Epithelial cell of proximal tubule (primary cell): ENCODE data around the gene KRT31. TPM values are rescaled to one million over a fixed set of nuclear protein-coding genes. Genes with fewer than 3 reads are reported as not detected.
"Not testable (repeated sequence)": the region's sequence is repeated elsewhere in the genome, so short reads cannot be mapped to it uniquely, and the experiment has no call there.

Experiments used
- DNase-seq: peaks from one replicate; pipeline ENCODE4 v3.0.0-alpha.2; 2011; ENCODE audit warnings: low read depth
- H3K4me3 ChIP-seq: 2 replicates; pipeline ENCODE4 v1.5.1; 2011; ENCODE audit warnings: low read depth, mild to moderate bottlenecking, low read length
- total RNA-seq: library from RNA; depleted of rRNA; stranded (reverse); fragments of >200 nt; gene quantifications from 2 replicates; pipeline ENCODE4 v1.2.3, GENCODE V29; 2015
- TF ChIP-seq, protein P1 (sequence below): conservative IDR thresholded peaks from 2 replicates; pipeline ENCODE4 v1.5.1; 2012; ENCODE audit warnings: low read depth, mild to moderate bottlenecking, low read length

Gene KRT31
- total RNA-seq, 1 donor from 2014 or later = not detected

DNA sequence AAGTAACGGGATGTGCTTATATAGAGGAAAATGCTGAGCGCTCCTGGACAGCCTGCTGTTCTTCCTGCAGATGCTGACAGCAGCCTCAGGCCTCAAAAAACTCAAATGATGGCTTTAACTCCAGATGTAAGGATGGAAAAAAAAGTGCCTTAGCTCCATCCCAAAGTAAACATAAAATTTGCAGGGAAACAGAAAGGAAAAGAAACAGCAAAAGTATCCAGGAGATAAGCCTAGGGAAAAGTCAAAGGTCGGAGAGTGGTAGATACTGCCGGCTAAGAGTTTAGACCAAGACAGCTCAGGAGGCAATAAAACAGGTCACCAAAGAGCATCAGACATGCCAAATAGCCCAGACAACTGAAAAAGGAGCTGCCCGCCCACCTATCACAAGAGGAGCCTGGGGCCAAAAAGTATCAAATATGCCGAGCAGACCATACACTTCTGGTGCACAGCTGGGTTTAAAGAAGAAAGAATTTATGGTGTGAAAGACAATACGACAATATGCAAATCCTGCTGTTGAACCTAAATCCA is 6.9 kb downstream of the KRT31 start:
- no peak for DNase-seq
- TF ChIP-seq, protein P1, sequence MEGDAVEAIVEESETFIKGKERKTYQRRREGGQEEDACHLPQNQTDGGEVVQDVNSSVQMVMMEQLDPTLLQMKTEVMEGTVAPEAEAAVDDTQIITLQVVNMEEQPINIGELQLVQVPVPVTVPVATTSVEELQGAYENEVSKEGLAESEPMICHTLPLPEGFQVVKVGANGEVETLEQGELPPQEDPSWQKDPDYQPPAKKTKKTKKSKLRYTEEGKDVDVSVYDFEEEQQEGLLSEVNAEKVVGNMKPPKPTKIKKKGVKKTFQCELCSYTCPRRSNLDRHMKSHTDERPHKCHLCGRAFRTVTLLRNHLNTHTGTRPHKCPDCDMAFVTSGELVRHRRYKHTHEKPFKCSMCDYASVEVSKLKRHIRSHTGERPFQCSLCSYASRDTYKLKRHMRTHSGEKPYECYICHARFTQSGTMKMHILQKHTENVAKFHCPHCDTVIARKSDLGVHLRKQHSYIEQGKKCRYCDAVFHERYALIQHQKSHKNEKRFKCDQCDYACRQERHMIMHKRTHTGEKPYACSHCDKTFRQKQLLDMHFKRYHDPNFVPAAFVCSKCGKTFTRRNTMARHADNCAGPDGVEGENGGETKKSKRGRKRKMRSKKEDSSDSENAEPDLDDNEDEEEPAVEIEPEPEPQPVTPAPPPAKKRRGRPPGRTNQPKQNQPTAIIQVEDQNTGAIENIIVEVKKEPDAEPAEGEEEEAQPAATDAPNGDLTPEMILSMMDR = no peak

DNA sequence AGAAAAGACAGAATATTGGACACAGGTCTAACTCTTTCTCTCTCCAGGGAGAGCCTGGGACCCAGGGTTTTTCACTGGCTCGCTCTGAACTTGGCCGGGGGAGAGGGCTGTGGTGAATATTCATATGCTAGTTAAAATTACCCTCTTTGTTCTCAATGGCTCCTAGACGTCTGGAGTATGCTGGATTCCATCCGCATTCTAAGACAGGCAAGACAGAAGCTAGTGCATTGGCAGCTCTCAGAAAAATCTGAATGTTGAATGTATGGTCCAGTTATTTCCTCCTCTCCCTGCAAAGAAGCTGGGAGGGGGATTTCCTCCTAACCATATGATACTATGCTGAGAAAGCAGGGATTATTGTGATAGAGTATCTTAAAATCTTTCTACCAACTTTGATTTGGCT is 9.7 kb downstream of the KRT31 start:
- TF ChIP-seq, protein P1 = no peak
- no peak for DNase-seq
- no peak overlapping the region for H3K4me3 ChIP-seq

More for the DNA sequence above, 6.9 kb downstream of the KRT31 start:
- H3K4me3 ChIP-seq = no peak overlapping the region

DNA sequence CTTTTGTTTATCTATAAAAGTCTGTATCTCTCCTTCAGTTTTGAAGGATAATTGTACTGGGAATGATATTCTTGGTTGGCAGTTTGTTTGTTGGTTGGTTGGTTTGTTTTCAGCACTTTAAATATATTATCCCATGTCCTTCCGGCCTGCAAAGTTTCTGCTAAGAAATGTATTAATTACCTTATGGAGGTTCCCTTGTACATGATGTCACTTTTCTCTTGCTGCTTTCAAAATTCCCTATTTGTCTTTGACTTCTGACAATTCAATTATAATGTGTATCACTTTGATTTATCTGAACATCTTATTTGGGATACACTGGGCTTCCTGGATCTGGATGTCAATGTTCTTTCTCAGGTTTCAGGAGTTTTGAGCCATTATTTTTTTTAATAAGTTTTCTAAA is 11.2 kb downstream of the KRT31 start:
- H3K4me3 ChIP-seq = no peak overlapping the region
- DNase-seq = no peak
- TF ChIP-seq, protein P1 = no peak

DNA sequence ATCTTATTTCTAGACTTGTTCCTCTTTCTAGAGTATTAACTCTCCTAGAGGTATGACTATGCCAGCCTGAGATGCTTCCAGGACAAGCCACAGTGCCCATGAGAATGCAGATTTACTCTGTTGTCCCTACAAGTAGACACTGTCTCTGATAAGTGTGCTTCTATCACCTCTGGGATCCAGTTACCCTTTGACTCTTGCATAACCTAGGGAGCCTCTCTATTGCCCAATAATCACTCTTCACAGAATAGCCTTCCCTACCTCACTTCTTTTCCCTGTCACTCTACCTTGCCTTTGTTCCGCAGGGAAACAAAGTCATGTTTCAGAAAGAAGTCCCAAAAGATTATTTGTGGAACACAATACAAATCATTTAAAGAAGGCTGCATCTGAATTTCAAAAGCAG is 13.7 kb downstream of the KRT31 start:
- no peak for DNase-seq
- TF ChIP-seq, protein P1 = no peak
- no peak overlapping the region for H3K4me3 ChIP-seq

DNA sequence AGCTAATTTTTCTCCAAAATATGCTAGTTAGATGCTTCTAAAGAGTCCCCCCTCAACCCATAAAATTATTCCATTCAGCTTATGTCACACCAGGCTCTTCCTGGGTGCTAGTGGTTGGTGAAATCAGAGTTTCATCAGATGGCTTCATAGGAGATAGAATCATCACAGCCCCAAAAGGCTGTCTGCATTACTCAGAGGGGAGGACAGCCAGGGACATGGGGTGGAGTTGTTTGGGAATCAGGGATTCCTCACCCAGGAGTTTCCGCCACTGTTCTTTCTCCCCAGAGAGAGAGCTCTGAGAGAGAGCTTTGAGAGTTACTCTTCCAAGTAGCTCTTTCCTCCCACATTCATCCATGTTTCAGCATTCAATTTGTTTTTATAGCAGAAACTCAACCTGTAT is 15.0 kb downstream of the KRT31 start:
- no peak overlapping the region for H3K4me3 ChIP-seq
- TF ChIP-seq, protein P1 = no peak
- DNase-seq = no peak

DNA sequence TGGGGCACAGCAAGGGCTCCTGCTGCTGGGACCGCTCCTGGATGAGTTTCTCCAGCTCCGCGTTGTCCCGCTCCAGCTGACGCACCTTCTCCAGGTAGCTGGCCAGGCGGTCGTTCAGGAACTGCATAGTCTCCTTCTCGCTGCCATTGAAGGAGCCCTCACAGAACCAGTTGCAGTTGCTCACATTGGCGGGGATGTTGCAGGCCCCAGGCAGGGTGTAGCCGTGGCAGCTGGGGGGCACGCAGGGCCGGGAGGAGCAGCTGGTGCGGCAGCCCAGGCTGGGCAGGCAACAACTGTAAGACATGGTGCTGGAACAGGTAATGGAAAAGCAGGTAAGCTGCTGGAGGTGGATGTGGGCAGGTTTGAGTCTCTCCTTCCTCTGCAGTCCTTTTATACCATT is 15.5 kb downstream of the KRT31 start, which contains the start of gene KRT34:
Gene KRT34, minus strand, starts transcription at position 364 of the 400 bp plus-strand sequence. Its CDS starts 60 bp downstream, at position 304.
- not testable (repeated sequence) for H3K4me3 ChIP-seq, DNase-seq

DNA sequence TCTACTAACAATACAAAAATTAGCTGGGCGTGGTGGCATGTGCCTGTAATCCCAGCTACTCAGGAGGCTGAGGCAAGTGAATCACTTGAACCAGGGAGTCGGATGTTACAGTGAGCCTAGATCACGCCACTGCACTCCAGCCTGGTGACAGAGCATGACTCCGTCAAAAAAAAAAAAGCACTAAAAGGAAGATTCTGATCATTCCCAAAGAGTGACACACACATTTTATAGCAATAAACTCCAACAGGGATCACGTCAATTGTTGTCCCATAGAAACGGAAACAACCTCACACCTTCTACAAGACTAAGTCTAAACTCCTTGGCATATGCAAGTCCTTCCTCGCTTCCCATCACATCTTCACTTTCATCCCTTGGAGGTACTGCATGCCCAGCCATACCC is 17.3 kb downstream of the KRT31 start:
- peak; percentile 76 for DNase-seq
- not testable (repeated sequence) for H3K4me3 ChIP-seq

DNA sequence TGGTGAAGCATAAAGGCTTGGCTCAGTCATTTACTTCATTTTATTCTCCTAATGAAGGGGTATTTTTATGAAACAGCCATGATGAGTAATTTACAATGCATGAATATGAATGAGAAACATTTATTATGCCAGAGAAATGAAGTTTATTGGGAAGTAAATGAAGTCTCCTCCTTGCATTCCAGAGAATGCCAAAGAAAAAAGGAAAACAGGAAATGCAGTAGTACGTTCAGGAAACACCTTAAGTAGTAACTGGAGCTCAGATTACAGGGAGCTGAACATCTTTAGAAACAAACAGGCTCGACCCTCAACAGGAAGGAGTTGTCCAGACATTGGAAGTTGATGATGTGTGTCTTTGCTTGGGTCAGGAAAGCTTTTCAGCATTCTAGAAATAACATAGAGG is 19.9 kb downstream of the KRT31 start:
- no peak for DNase-seq
- no peak overlapping the region for H3K4me3 ChIP-seq
- TF ChIP-seq, protein P1 = no peak
